HepG2 (cell line): ENCODE data around the gene ERVMER34-1. TPM values are rescaled to one million over a fixed set of nuclear protein-coding genes. Genes with fewer than 3 reads are reported as not detected.

ENCODE experiments used
- ATRX ChIP-seq: sonication (generic); formaldehyde crosslinking; IDR thresholded peaks from 2 replicates; pipeline ENCODE4 v1.4.0; 2020; ENCODE audit warnings: missing genetic modification reagents, borderline replicate concordance
- BRCA1 ChIP-seq: sonication (generic); formaldehyde crosslinking; IDR thresholded peaks from 2 replicates; pipeline ENCODE4 v1.4.0; 2020; ENCODE audit warnings: missing genetic modification reagents
- CBX2 ChIP-seq, 2 experiments: fragments of 200-600 bp in 1 of 2; sonication (generic); formaldehyde crosslinking in 1 of 2; IDR thresholded peaks; 2 replicates each; pipeline versions ENCODE4 v1.7.0 to v1.8.1; 2018 to 2022; ENCODE audit warnings: low read depth in 2 of 2, low read length in 1 of 2, mild to moderate bottlenecking in 1 of 2, missing genetic modification reagents in 1 of 2
- CHCHD3 ChIP-seq: sonication (generic); formaldehyde crosslinking; IDR thresholded peaks from 2 replicates; pipeline ENCODE4 v1.8.0; 2022; ENCODE audit warnings: mild to moderate bottlenecking, missing genetic modification reagents, moderate library complexity
- DPF2 ChIP-seq: sonication (generic); formaldehyde crosslinking; IDR thresholded peaks from 2 replicates; pipeline ENCODE4 v1.4.0; 2020; ENCODE audit warnings: mild to moderate bottlenecking, low read depth, missing genetic modification reagents, borderline replicate concordance
- E2F1 ChIP-seq: sonication (generic); formaldehyde crosslinking; IDR thresholded peaks from 2 replicates; pipeline ENCODE4 v1.5.0; 2020; ENCODE audit warnings: missing genetic modification reagents
- FOXA3 ChIP-seq: IDR thresholded peaks from 2 replicates; pipeline ENCODE4 v1.6.1; 2016; ENCODE audit warnings: missing genetic modification reagents, missing compliant biosample characterization
- HCFC1 ChIP-seq: fragments of 150-350 bp; IDR thresholded peaks from 2 replicates; pipeline ENCODE4 v1.6.1; 2014; ENCODE audit warnings: low read depth, low read length
- HIC2 ChIP-seq: sonication (generic); formaldehyde crosslinking; IDR thresholded peaks from 2 replicates; pipeline ENCODE4 v1.9.0; 2022; ENCODE audit warnings: low read depth, missing genetic modification reagents
- HOMEZ ChIP-seq: IDR thresholded peaks from 2 replicates; pipeline ENCODE4 v1.6.1; 2016; ENCODE audit warnings: low read depth
- KLF12 ChIP-seq: sonication (generic); formaldehyde crosslinking; IDR thresholded peaks from 2 replicates; pipeline ENCODE4 v1.4.0; 2020; ENCODE audit warnings: missing genetic modification reagents, borderline replicate concordance
- SIN3A ChIP-seq: IDR thresholded peaks from 2 replicates; pipeline ENCODE4 v1.6.1; 2011; ENCODE audit warnings: low read depth, mild to moderate bottlenecking, control low read depth, low read length, borderline replicate concordance
- SNAPC2 ChIP-seq: sonication (generic); formaldehyde crosslinking; IDR thresholded peaks from 2 replicates; pipeline ENCODE4 v1.8.1; 2022; ENCODE audit warnings: mild to moderate bottlenecking, missing genetic modification reagents
- ZBTB39 ChIP-seq: sonication (generic); formaldehyde crosslinking; IDR thresholded peaks from 2 replicates; pipeline ENCODE4 v1.5.0; 2020; ENCODE audit warnings: missing genetic modification reagents
- ZFAT ChIP-seq: sonication (generic); formaldehyde crosslinking; conservative IDR thresholded peaks from 2 replicates; pipeline ENCODE4 v1.8.1; 2023; ENCODE audit warnings: missing genetic modification reagents, inconsistent platforms
- ZNF205 ChIP-seq: IDR thresholded peaks from 2 replicates; pipeline ENCODE4 v1.6.1; 2018; ENCODE audit warnings: missing biosample characterization, missing genetic modification reagents
- ZNF207 ChIP-seq: fragments of 450-650 bp; IDR thresholded peaks from 2 replicates; pipeline ENCODE4 v1.6.1; 2016; ENCODE audit warnings: antibody characterized with exemption, borderline replicate concordance
- ZNF335 ChIP-seq: sonication (generic); formaldehyde crosslinking; IDR thresholded peaks from 2 replicates; pipeline ENCODE4 v1.4.0; 2020; ENCODE audit warnings: missing genetic modification reagents
- ZNF441 ChIP-seq: sonication (generic); formaldehyde crosslinking; IDR thresholded peaks from 2 replicates; pipeline ENCODE4 v1.7.0; 2021; ENCODE audit warnings: missing genetic modification reagents, borderline replicate concordance
- ZNF567 ChIP-seq: sonication (generic); formaldehyde crosslinking; IDR thresholded peaks from 2 replicates; pipeline ENCODE4 v1.8.1; 2023; ENCODE audit warnings: mild to moderate bottlenecking, missing genetic modification reagents, borderline replicate concordance
- ZNF740 ChIP-seq: sonication (generic); formaldehyde crosslinking; IDR thresholded peaks from 2 replicates; pipeline ENCODE4 v1.4.0; 2020; ENCODE audit warnings: missing genetic modification reagents
- ZNF83 ChIP-seq: sonication (generic); formaldehyde crosslinking; IDR thresholded peaks from 2 replicates; pipeline ENCODE4 v1.4.0; 2020; ENCODE audit warnings: missing genetic modification reagents, mild to moderate bottlenecking, borderline replicate concordance
- ZSCAN30 ChIP-seq: sonication (generic); formaldehyde crosslinking; IDR thresholded peaks from 2 replicates; pipeline ENCODE4 v1.5.0; 2020; ENCODE audit warnings: mild to moderate bottlenecking, missing genetic modification reagents
- polyA plus RNA-seq, 8 experiments: library from polyadenylated mRNA; depleted of rRNA in 3 of 8; stranded (reverse) in 7 of 8; unstranded in 1 of 8; fragments of >200 nt; fragmentation: Illumina TruSeq in 4 of 8; extraction: Trizol in 4 of 8; gene quantifications; 2 replicates each; pipeline versions ENCODE4 v1.2.1 to v1.2.3, GENCODE V29; 2011 to 2016; ENCODE audit warnings: low read depth in 4 of 8, missing spikeins in 1 of 8, mixed read lengths in 1 of 8; ENCODE audit not compliant: insufficient read depth in 1 of 8
- total RNA-seq, 5 experiments: library from RNA; depleted of rRNA; stranded (reverse); fragments of >200 nt; fragmentation: Illumina TruSeq; extraction: Trizol; gene quantifications; 2 replicates each; pipeline ENCODE4 v1.2.3, GENCODE V29; 2016; ENCODE audit warnings: low read depth in 1 of 5

ERVMER34-1 gene
- total and polyA plus RNA-seq, 2 of the 13 experiments (the other 11 are each of a cell fraction or from before 2014, with no cell fraction given): 0.04 to 0.35 TPM

GRCh38 chr4:52721968-52722815 lies 29.0 kb downstream of the ERVMER34-1 start (continued):
- TF ChIP-seq ZBTB39 (CRISPR knock-in tag) (no peak), ATRX (no peak), ZFAT (no peak), ZNF740 (CRISPR knock-in tag) (peak; percentile 40; the same call in 1 of the 2 replicates), ZNF567 (CRISPR knock-in tag) (no peak), FOXA3 (CRISPR knock-in tag) (no peak), HIC2 (CRISPR knock-in tag) (no peak), DPF2 (CRISPR knock-in tag) (no peak), CHCHD3 (CRISPR knock-in tag) (no peak), SNAPC2 (CRISPR knock-in tag) (0 out of 2 replicates have a peak, but pooled peaks have one; percentile 14), ZNF441 (CRISPR knock-in tag) (no peak), CBX2 (IDR thresholded peaks at IDR 0.05; ENCODE audit: low read depth, low read length) (no peak), CBX2 (CRISPR knock-in tag; IDR thresholded peaks at IDR 0.05; ENCODE audit: low read depth) (no peak), HOMEZ (CRISPR knock-in tag) (no peak), E2F1 (CRISPR knock-in tag) (no peak), BRCA1 (no peak), ZNF205 (CRISPR knock-in tag) (no peak), ZNF207 (no peak), ZSCAN30 (CRISPR knock-in tag) (no peak), HCFC1 (no peak), SIN3A (no peak), ZNF83 (CRISPR knock-in tag) (no peak), KLF12 (CRISPR knock-in tag) (no peak), ZNF335 (CRISPR knock-in tag) (no peak)
